ACC112 (cell line): Measurements from ENCODE around the gene ALG14.
A peak's percentile ranks its signal among the peaks of the same experiment; 100 is the strongest.
"Not testable (repeated sequence)": the region's sequence is repeated elsewhere in the genome, so short reads cannot be mapped to it uniquely, and the experiment has no call there.

Experiments
- H2AFZ ChIP-seq: fragments of 200-600 bp; sonication (generic); one replicate; pipeline ENCODE4 v1.6.0; 2017; ENCODE audit warnings: antibody characterized with exemption, low read length; ENCODE audit not compliant: unreplicated experiment
- H3K27ac ChIP-seq: fragments of 200-600 bp; sonication (generic); 2 replicates; pipeline ENCODE4 v1.5.1; 2014; ENCODE audit warnings: low read depth, mild to moderate bottlenecking, antibody characterized with exemption, low read length, moderate library complexity
- H3K27me3 ChIP-seq: fragments of 200-600 bp; sonication (generic); 2 replicates; pipeline ENCODE4 v1.6.1; 2014; ENCODE audit warnings: mild to moderate bottlenecking, antibody characterized with exemption, low read length, moderate library complexity, mixed read lengths; ENCODE audit not compliant: insufficient read depth
- H3K36me3 ChIP-seq: fragments of 200-600 bp; sonication (generic); 2 replicates; pipeline ENCODE4 v1.6.1; 2016; ENCODE audit warnings: mild to moderate bottlenecking, antibody characterized with exemption, low read length, moderate library complexity, mixed read lengths; ENCODE audit not compliant: insufficient read depth
- H3K4me1 ChIP-seq: fragments of 200-600 bp; sonication (generic); one replicate; pipeline ENCODE4 v1.6.1; 2016; ENCODE audit warnings: low read length, mixed read lengths; ENCODE audit not compliant: insufficient read depth, unreplicated experiment, control insufficient read depth
- H3K4me3 ChIP-seq: fragments of 200-600 bp; sonication (generic); 2 replicates; pipeline ENCODE4 v1.5.1; 2014; ENCODE audit warnings: mild to moderate bottlenecking, low read depth, low read length
- H3K79me2 ChIP-seq: fragments of 200-600 bp; sonication (generic); one replicate; pipeline ENCODE4 v1.6.0; 2016; ENCODE audit warnings: low read length; ENCODE audit not compliant: control insufficient read depth, unreplicated experiment, insufficient read depth

Gene ALG14

DNA sequence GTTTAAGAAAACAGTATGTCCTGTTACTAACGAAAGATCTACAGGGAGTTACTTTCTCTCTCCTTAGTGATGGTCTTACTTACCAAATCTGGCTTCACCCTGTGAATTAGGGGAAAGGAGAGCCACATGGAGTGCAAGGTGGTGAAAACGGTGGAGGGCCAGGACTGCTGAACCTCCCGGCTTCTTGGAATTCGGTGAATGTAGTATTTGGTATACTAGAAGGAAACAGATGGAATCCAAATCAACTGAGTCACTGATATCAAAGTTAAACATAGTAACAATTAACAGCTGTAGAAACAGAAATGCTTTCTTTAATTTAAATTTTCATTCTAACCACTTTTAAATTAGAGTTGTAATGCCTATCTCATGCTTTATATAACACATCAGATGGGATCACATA, 45.7 kb downstream of the ALG14 start:
- Histone ChIP-seq H2AFZ (no peak overlapping the region), H3K36me3 (peaks cover 23% of the 10 kb centered on the region), H3K4me1 (peaks cover 25% of the 10 kb centered on the region), H3K27ac (no peak overlapping the region), H3K4me3 (no peak overlapping the region), H3K79me2 (no peaks in the 10 kb centered on the region), H3K27me3 (no peaks in the 10 kb centered on the region)

DNA sequence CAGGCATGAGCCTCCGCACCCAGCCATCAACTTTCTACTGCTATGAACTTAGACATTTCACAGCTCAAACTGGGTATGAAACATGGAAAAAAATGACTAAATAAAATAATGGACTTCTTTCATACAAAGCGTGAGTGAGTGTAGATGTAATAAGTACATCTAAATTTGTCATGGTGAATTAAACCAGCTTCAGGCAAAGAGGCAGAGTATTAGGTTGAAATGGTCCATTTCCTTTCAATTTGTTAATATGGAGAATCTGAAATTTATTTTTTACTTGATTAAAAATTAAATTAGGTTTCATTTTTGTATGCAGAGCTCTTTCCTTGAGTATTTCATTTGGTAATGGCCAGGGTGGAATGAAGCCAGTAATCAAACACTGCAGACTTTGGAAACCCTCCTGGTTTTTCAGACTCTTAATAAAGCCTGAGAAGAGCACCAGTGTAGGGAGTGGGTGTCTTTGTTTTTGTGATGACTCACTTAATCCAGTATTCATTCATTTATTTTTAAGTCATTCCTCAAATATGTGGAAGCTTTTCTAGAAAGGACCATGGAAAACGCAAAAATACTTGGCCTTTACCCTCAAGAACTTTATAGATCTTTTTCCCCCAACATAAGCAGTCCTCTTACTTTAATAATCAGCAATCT, 49.2 kb downstream of the ALG14 start:
- Histone ChIP-seq H3K27ac (peak overlapping the region; percentile 70), H2AFZ (peak overlapping the region; percentile 10), H3K27me3 (no peaks in the 10 kb centered on the region), H3K79me2 (no peaks in the 10 kb centered on the region), H3K4me1 (peaks cover 42% of the 10 kb centered on the region), H3K4me3 (no peak overlapping the region), H3K36me3 (peaks cover 13% of the 10 kb centered on the region)

DNA sequence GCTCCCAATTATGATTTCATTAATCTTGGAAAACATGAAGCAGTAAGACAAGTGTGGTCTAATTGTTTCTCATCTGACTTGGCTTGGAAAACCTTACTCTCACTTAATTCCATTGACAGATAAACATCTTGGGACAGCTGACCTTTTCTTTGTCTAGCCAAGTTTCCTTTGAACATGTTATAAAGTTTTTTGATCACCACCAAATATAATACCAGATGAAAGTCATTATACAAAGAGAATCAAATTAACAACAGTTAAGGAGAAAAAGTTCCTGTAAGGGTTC, 50.2 kb downstream of the ALG14 start:
- peaks cover 13% of the 10 kb centered on the region for H3K36me3 ChIP-seq
- peak overlapping the region; percentile 70 for H3K27ac ChIP-seq

DNA sequence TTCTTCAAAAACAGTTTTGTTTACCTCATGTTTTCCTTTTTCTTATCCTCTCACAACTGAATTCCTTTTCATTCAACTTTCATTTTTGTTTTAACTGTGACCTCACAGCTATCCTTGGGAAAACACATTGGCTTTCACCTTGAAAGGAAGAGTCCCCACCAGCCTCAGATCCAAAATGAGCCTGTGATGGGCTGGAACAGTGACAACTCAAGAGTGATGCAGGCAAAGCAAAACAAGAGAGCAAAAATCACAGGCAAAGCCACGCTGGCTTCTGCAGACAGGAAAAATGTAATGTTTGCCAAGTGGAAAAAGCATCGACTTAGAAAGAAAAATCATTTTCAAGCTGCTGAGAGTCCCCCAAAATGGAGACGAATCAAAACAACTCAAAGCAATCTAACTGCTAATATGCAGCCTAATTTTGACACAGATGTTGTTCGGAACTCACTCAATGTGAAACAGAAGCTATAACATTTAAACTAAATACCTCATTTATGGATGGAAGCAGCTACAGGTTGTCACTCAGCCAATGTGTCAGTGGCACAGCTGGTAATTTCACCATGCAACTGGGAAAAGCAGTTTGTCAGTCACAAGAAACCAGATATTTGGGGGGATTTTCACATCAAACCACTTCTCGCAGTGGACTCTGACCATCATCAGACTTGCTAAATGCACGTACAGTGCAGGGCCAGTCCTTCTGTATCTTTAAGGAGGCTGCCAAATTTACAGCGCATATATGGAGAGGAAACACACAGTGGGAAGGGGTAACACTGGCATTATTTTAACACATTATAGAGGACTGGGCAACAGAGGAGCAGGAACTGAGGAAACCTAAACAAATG, 50.7 kb downstream of the ALG14 start:
- Histone ChIP-seq H3K36me3 (peaks cover 13% of the 10 kb centered on the region), H2AFZ (peak overlapping the region; percentile 73), H3K79me2 (no peaks in the 10 kb centered on the region), H3K27me3 (no peaks in the 10 kb centered on the region), H3K4me3 (peak overlapping the region; percentile 66), H3K27ac (peak overlapping the region; percentile 19; the same call in 1 of the 2 replicates), H3K4me1 (peaks cover 45% of the 10 kb centered on the region)

More for the DNA sequence above, 50.2 kb downstream of the ALG14 start:
- Histone ChIP-seq H3K27me3 (no peaks in the 10 kb centered on the region), H3K79me2 (no peaks in the 10 kb centered on the region), H2AFZ (peak overlapping the region; percentile 73), H3K4me1 (peaks cover 45% of the 10 kb centered on the region), H3K4me3 (no peak overlapping the region)

DNA sequence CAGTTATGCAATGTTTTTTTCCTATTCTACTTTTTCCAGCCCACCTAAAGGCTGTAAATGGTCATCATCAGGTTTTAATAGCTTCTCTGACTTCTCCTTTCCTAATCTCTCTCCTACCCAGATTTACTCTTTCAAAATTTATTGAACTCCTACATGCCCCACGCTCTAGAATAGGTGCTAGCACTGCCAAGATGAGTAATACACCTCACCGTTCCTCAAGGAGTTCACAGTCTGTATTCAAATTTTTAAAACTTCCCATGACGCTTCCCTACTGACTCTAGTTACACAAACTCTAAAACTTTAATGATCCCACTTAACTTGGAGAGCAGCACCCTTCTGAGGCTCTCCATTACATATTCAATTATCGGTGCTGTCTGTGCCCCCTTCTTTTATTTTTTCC, 51.6 kb downstream of the ALG14 start:
- no peaks in the 10 kb centered on the region for H3K27me3 ChIP-seq
- no peaks in the 10 kb centered on the region for H3K79me2 ChIP-seq
- peak overlapping the region; percentile 66 for H3K4me3 ChIP-seq
- H2AFZ ChIP-seq: no peak overlapping the region
- peaks cover 8% of the 10 kb centered on the region for H3K36me3 ChIP-seq
- H3K27ac ChIP-seq: no peak overlapping the region; the same call in 1 of the 2 replicates
- peaks cover 45% of the 10 kb centered on the region for H3K4me1 ChIP-seq

DNA sequence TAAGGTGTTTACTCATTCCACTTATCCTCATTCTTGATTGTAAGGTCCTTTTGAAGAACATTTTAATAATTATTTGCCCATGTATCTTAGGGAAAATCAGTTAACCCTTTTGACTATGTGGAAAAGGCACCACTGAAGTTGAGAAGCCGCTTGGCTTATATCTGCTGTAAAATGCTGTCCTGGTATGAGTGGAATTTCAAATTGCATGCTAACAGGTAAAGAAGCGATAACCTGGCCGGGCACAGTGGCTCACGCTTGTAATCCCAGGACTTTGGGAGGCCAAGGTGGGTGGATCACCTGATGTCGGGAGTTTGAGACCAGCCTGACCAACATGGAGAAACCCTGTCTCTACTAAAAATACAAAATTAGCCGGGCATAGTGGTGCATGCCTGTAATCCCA, 53.3 kb downstream of the ALG14 start:
- not testable (repeated sequence) for H3K27me3 ChIP-seq, H3K4me3 ChIP-seq, H3K27ac ChIP-seq, H2AFZ ChIP-seq, H3K36me3 ChIP-seq, H3K79me2 ChIP-seq
- peaks cover 44% of the 10 kb centered on the region for H3K4me1 ChIP-seq

DNA sequence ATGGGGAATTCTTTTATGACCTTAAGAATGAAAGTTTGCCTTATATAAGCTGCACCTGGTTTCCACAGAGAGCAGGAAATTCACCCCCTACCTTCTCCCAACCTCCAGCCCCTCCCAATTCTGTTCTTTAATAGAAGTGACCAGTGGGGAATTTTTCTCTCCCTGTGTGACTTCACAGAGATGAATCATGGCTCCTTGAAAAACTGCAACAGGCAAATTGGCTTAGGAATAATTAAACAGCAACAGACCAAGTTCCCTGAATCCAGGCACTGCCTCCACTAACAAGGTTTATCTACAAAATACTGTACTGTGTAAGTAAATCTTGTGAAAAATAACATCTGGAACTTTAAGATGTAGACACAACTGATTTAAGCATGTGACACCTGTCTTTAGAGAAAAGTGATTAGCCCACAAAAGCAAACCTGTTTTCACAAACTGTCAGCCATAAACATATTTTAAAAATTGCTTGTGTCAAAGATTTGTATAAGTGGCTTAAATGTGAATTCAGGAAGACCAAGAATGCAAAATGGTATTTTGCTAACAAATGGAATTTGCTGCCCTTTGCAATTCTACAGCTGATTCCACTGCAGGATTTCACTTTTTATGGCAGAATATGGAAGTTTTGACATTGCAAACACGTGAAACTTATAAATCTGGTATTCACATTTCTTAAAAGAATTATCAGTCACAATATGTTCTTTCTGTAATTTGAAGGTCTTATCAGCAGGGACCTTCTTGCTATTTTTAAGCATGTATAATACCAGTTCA, 54.0 kb downstream of the ALG14 start:
- H3K4me3 ChIP-seq: no peak overlapping the region
- H3K36me3 ChIP-seq: no peaks in the 10 kb centered on the region
- no peak overlapping the region for H2AFZ ChIP-seq
- no peaks in the 10 kb centered on the region for H3K79me2 ChIP-seq
- H3K27ac ChIP-seq: no peak overlapping the region
- peaks cover 42% of the 10 kb centered on the region for H3K4me1 ChIP-seq
- H3K27me3 ChIP-seq: no peaks in the 10 kb centered on the region

DNA sequence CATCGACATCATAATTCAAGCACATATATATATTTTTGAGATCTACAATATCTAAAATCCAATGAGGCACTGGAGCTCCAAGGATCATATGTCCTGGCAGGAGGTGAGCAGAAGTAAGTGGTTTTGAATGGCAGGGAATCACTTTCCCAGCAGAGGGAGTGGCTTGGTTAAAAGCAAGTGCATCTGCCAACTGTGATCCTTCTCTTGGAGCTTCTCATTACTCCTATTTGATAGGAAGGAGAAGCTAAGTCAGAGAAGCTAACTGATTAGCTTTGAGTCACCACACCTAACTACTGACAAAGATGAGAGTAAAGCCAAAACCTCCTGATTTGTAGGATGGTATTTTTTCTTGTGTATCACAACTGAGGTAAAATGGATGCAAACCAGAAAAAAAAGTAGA, 55.0 kb downstream of the ALG14 start:
- Histone ChIP-seq H3K27ac (no peak overlapping the region), H3K4me1 (peaks cover 36% of the 10 kb centered on the region), H3K27me3 (no peaks in the 10 kb centered on the region), H3K36me3 (no peaks in the 10 kb centered on the region), H3K79me2 (no peaks in the 10 kb centered on the region), H3K4me3 (no peak overlapping the region), H2AFZ (no peak overlapping the region)

DNA sequence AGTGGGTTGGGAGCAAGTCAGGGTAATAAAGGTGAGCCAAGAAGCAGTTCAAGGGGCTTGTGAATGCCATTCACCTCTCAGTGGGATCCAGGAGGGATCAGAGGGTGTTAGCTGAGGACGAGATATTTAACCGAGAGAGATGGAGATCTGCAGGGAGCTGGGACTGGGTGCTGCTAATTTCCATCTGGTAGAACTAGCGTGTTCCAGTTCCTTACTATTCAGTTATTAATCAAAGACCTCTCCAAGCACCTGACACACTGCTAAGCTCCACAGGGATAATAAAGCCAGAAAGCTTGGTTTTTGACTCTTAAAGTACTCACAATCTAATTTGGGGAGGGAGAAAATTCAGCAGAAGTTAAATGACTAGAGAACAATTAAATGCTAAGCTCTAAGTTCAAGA, 57.7 kb downstream of the ALG14 start:
- H3K27me3 ChIP-seq: no peaks in the 10 kb centered on the region
- H2AFZ ChIP-seq: no peak overlapping the region
- H3K4me1 ChIP-seq: peaks cover 17% of the 10 kb centered on the region
- no peaks in the 10 kb centered on the region for H3K79me2 ChIP-seq
- no peak overlapping the region for H3K4me3 ChIP-seq
- 0 out of 2 replicates have a peak, but pooled peaks cover 3% of the 10 kb centered on the region for H3K36me3 ChIP-seq
- no peak overlapping the region for H3K27ac ChIP-seq

DNA sequence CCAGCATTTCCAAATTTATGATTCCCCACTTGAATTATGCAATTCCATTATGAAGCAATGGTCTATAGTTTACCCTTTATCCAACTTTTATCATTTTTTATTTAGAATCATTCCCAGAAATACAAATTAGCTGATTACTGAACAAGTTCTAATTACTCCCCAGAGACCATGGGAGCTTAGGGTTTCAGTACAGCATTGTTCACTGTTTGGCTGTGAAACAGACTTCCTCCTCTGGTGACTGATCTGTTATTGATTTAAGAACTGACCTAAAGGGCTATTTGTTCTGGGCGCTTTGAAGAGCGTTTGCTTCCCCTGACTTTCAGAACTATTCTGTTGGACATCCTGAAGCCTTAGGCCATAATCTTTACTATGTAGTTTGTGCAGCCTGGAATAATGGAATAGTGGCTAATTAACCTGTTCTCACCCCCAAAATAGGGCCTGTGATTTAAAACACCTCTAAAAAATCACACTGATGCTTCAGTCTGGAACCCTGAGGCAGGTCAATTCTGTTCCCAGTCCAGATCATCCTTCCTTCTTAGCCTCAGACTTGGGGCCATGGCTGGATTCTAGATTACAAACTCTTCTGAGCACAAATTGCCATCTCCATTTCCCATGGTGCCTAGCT, 58.7 kb downstream of the ALG14 start:
- H3K79me2 ChIP-seq: no peaks in the 10 kb centered on the region
- no peaks in the 10 kb centered on the region for H3K27me3 ChIP-seq
- H3K27ac ChIP-seq: no peak overlapping the region
- H3K4me1 ChIP-seq: peaks cover 17% of the 10 kb centered on the region
- H2AFZ ChIP-seq: no peak overlapping the region
- H3K4me3 ChIP-seq: no peak overlapping the region
- H3K36me3 ChIP-seq: 0 out of 2 replicates have a peak, but pooled peaks cover 3% of the 10 kb centered on the region
